GM12878 (cell line): ENCODE measurements around the gene GGACT. TPM values are rescaled to one million over a fixed set of nuclear protein-coding genes. Genes with fewer than 3 reads are reported as not detected.

Experiments
- ATAC-seq: fragments of 200-7000 bp; cut with Tn5 transposase; 3 replicates; pipeline ENCODE4 v1.9.1; 2020; ENCODE audit warnings: mild to moderate bottlenecking, moderate library complexity
- BruUV-seq: library from RNA; stranded (reverse); fragments of 400-500 nt; replicated peaks from 2 replicates; lab custom pipeline; 2021; lab: Mats Ljungman, UMichigan
- CTCF ChIA-PET: fragments of 300-600 bp; sonication (Branson Sonifier 250); formaldehyde crosslinking; extraction: SDS; loops from one replicate; lab custom pipeline; 2021; ENCODE audit warnings: inconsistent platforms; lab: Yijun Ruan, JAX
- POLR2A ChIA-PET: fragments of 350-600 bp; formaldehyde crosslinking; extraction: SDS; loops from one replicate; lab custom pipeline; 2021; ENCODE audit warnings: inconsistent platforms; lab: Charles Lee
- RAD21 ChIA-PET: fragments of 300-600 bp; sonication (Branson Sonifier 250); formaldehyde crosslinking; loops from one replicate; lab custom pipeline; 2023; ENCODE audit warnings: antibody characterized with exemption; ENCODE audit not compliant: unreplicated experiment; lab: Charles Lee
- SMC1A ChIA-PET: fragments of 300-600 bp; sonication (Branson Sonifier 250); formaldehyde crosslinking; loops from one replicate; lab custom pipeline; 2023; ENCODE audit not compliant: unreplicated experiment, uncharacterized antibody; lab: Charles Lee
- DNase-seq: peaks from one replicate; pipeline ENCODE4 v3.0.0-alpha.2; 2011; ENCODE audit warnings: low read depth, low spot score
- FAIRE-seq: peaks from 3 replicates; lab custom pipeline; 2011; peaks lifted over from hg19 to GRCh38; lab: Jason Lieb, UNC
- H2AFZ ChIP-seq: 2 replicates; pipeline ENCODE4 v1.6.0; 2011; ENCODE audit warnings: low read depth, low read length, control low read depth; ENCODE audit not compliant: control insufficient read depth
- H3K27ac ChIP-seq: 2 replicates; pipeline ENCODE4 v1.5.1; 2011; ENCODE audit warnings: control low read depth; ENCODE audit not compliant: control insufficient read depth, insufficient read depth
- H3K27me3 ChIP-seq, 2 experiments: replicated peaks in 1 of 2; 2 replicates each; pipeline versions ENCODE4 v1.6.0 to v1.6.1; 2011; ENCODE audit warnings: low read length in 1 of 2; ENCODE audit not compliant: control insufficient read depth in 2 of 2, insufficient read depth in 2 of 2
- H3K36me3 ChIP-seq, 2 experiments: 2 replicates each; pipeline ENCODE4 v1.5.1; 2011; ENCODE audit warnings: low read length in 1 of 2; ENCODE audit not compliant: control insufficient read depth in 2 of 2, insufficient read depth in 2 of 2
- H3K4me1 ChIP-seq: 2 replicates; pipeline ENCODE4 v1.6.1; 2011; ENCODE audit warnings: mild to moderate bottlenecking, low read length, moderate library complexity, mixed read lengths; ENCODE audit not compliant: control insufficient read depth, insufficient read depth
- H3K4me2 ChIP-seq: 2 replicates; pipeline ENCODE4 v1.6.0; 2011; ENCODE audit warnings: control low read depth; ENCODE audit not compliant: control insufficient read depth, insufficient read depth
- H3K4me3 ChIP-seq: fragments of 200-600 bp; sonication (generic); 2 replicates; pipeline ENCODE4 v1.5.1; 2016
- H3K79me2 ChIP-seq: 2 replicates; pipeline ENCODE4 v1.6.0; 2011; ENCODE audit warnings: low read length; ENCODE audit not compliant: control insufficient read depth, insufficient read depth
- H3K9ac ChIP-seq: 2 replicates; pipeline ENCODE4 v1.8.0; 2011; ENCODE audit warnings: low read length, control low read depth, mixed read lengths; ENCODE audit not compliant: control insufficient read depth, insufficient read depth
- H3K9me3 ChIP-seq: replicated peaks from 3 replicates; pipeline ENCODE4 v1.5.1; 2011; ENCODE audit warnings: mild to moderate bottlenecking, low read length; ENCODE audit not compliant: control insufficient read depth, insufficient read depth
- H4K20me1 ChIP-seq: 2 replicates; pipeline ENCODE4 v1.6.0; 2011; ENCODE audit not compliant: control insufficient read depth, insufficient read depth
- BCLAF1 ChIP-seq: fragments of 450-650 bp; IDR thresholded peaks from 2 replicates; pipeline ENCODE4 v1.6.1; 2017; ENCODE audit warnings: antibody characterized with exemption, mild to moderate bottlenecking, moderate library complexity
- CHD4 ChIP-seq: fragments of 200-600 bp; sonication (generic); IDR thresholded peaks from 2 replicates; pipeline ENCODE4 v1.6.1; 2016; ENCODE audit warnings: mild to moderate bottlenecking
- IKZF2 ChIP-seq, 2 experiments: fragments of 450-650 bp; IDR thresholded peaks; 2 replicates each; pipeline ENCODE4 v1.6.1; 2017; ENCODE audit warnings: mild to moderate bottlenecking in 2 of 2, moderate library complexity in 2 of 2
- JUNB ChIP-seq: IDR thresholded peaks from 2 replicates; pipeline ENCODE4 v1.6.1; 2016; ENCODE audit warnings: antibody characterized with exemption, mild to moderate bottlenecking
- NKRF ChIP-seq: fragments of 450-650 bp; conservative IDR thresholded peaks from 2 replicates; pipeline ENCODE4 v1.6.1; 2017; ENCODE audit warnings: mild to moderate bottlenecking, moderate library complexity
- PBX3 ChIP-seq: IDR thresholded peaks from 2 replicates; pipeline ENCODE4 v1.6.1; 2011; ENCODE audit warnings: mild to moderate bottlenecking, low read depth, low read length, moderate library complexity; ENCODE audit not compliant: insufficient replicate concordance
- PRDM15 ChIP-seq: fragments of 450-650 bp; formaldehyde crosslinking; IDR thresholded peaks from 2 replicates; pipeline ENCODE4 v1.4.0; 2020; ENCODE audit warnings: mild to moderate bottlenecking, moderate library complexity
- RCOR1 ChIP-seq: conservative IDR thresholded peaks from 2 replicates; pipeline ENCODE4 v1.6.1; 2012; ENCODE audit warnings: low read depth, low read length, improper control_type of control experiment
- STAT3 ChIP-seq: IDR thresholded peaks from 2 replicates; pipeline ENCODE4 v1.6.1; 2011; ENCODE audit warnings: low read depth, low read length, improper control_type of control experiment
- ZNF217 ChIP-seq: fragments of 450-650 bp; IDR thresholded peaks from 2 replicates; pipeline ENCODE4 v1.6.1; 2017; ENCODE audit warnings: antibody characterized with exemption, mild to moderate bottlenecking
- ZNF274 ChIP-seq: IDR thresholded peaks from one replicate; pipeline ENCODE4 v1.8.0; 2011; ENCODE audit not compliant: insufficient read length, insufficient read depth
- WGBS: methylation state at CpG from one replicate; pipeline ENCODE4 v1.1.6; 2016; ENCODE audit warnings: low lambda C conversion rate; ENCODE audit not compliant: insufficient replicate concordance, insufficient coverage; ENCODE audit errors: missing lambda C conversion rate; 5-methylcytosine and 5-hydroxymethylcytosine counted together
- in situ Hi-C: fragments of 300-500 bp; cut with MboI; formaldehyde crosslinking; loops from 9 replicates; pipeline ENCODE4 v1.14.3; 2018; ENCODE audit warnings: mixed read lengths
- intact Hi-C: fragments of 100-400 bp; cut with micrococcal nuclease; formaldehyde crosslinking; loops from one replicate; pipeline ENCODE4 v1.14.2; 2022; ENCODE audit not compliant: unreplicated experiment
- polyA plus RNA-seq, 11 experiments: library from polyadenylated mRNA; depleted of rRNA in 4 of 11; unstranded in 6 of 11; stranded (reverse) in 5 of 11; fragments of >200 nt; fragmentation: Nextera tagmentation in 4 of 11; fragmentation: Illumina TruSeq in 1 of 11; extraction: Ambion mirVana in 4 of 11; extraction: Trizol in 1 of 11; gene quantifications; 1 replicate in 1 of 11; 2 replicates in 10 of 11; pipeline versions ENCODE4 v1.2.1 to v1.2.3, GENCODE V29; 2011 to 2016; ENCODE audit warnings: inconsistent platforms in 2 of 11, missing spikeins in 2 of 11, low read depth in 1 of 11
- total RNA-seq, 4 experiments: library from RNA; depleted of rRNA in 3 of 4; stranded (reverse); fragments of >200 nt in 3 of 4; fragmentation: Illumina TruSeq in 1 of 4; extraction: Trizol in 1 of 4; gene quantifications; 2 replicates each; pipeline versions ENCODE4 v1.2.1 to v1.2.3, GENCODE V29; 2013 to 2021

The GGACT gene
- total and polyA plus RNA-seq, 10 of the 15 experiments (the other 5 are each of a cell fraction or from before 2014, with no cell fraction given), result 0.61 to 8.8 (median 4.2) TPM

GRCh38 chr13:100620792-100621191 lies 32.2 kb upstream of the GGACT start:
- BruUV-seq, result no TSS peak
- no peaks in the 10 kb centered on the region for H3K4me1 ChIP-seq
- no peak overlapping the region for H2AFZ ChIP-seq
- DNase-seq, result no peak
- no peaks in the 10 kb centered on the region for H4K20me1 ChIP-seq
- no peaks in the 10 kb centered on the region for H3K27me3 ChIP-seq
- intact Hi-C loops (no loop called here), in situ Hi-C loops (no loop called here)
- no peak for ATAC-seq
- no peaks in the 10 kb centered on the region for H3K36me3 ChIP-seq
- no peak overlapping the region for H3K27ac ChIP-seq
- H3K79me2 ChIP-seq, result no peaks in the 10 kb centered on the region
- CTCF ChIA-PET, result no interaction called here
- no peak overlapping the region for H3K4me2 ChIP-seq
- no peaks in the 10 kb centered on the region for H3K9me3 ChIP-seq
- H3K9ac ChIP-seq, result no peak overlapping the region
- RAD21 ChIA-PET, result interaction anchor here (0.7 kb wide), 1 partner anchor 10 kb away, joined by 3 read pairs; no protein-coding TSS in a partner anchor
- WGBS, result 100% methylated on average over 4 of the region's 4 CpGs
- H3K4me3 ChIP-seq, result no peak overlapping the region
- FAIRE-seq, result no peak
- SMC1A ChIA-PET, result interaction anchor here (0.5 to 1.2 kb wide), 2 partner anchors 10 to 206 kb away, joined by 4 to 5 read pairs; no protein-coding TSS in a partner anchor
- POLR2A ChIA-PET, result no interaction called here
- TF ChIP-seq ZNF217 (no peak), RCOR1 (no peak), IKZF2 (IDR thresholded peaks at IDR 0.05) (no peak), NKRF (no peak), STAT3 (no peak), JUNB (no peak), PBX3 (no peak), BCLAF1 (no peak), PRDM15 (CRISPR knock-in tag) (no peak), ZNF274 (no peak), CHD4 (no peak)
